H9 (cell line): ENCODE data around the gene ACAP3. TPM values are rescaled to one million over a fixed set of nuclear protein-coding genes. Genes with fewer than 3 reads are reported as not detected.
A peak's percentile ranks its signal among the peaks of the same experiment; 100 is the strongest.

Experiments
- DNase-seq: peaks from one replicate; pipeline ENCODE4 v3.0.0-alpha.2; 2017
- H2AFZ ChIP-seq: one replicate; pipeline ENCODE4 v1.6.1; 2013; ENCODE audit warnings: mild to moderate bottlenecking, low read length, control low read depth, moderate library complexity
- H2AK5ac ChIP-seq: 2 replicates; pipeline ENCODE4 v1.6.1; 2013; ENCODE audit warnings: low read length, control low read depth, mixed read lengths; ENCODE audit not compliant: insufficient read length
- H2BK120ac ChIP-seq: one replicate; pipeline ENCODE4 v1.6.1; 2013; ENCODE audit warnings: low read depth, mild to moderate bottlenecking, low read length, control low read depth, inconsistent platforms; ENCODE audit not compliant: poor library complexity, severe bottlenecking
- H2BK12ac ChIP-seq: 2 replicates; pipeline ENCODE4 v1.6.1; 2013; ENCODE audit warnings: low read length, control low read depth, mixed read lengths, low read depth; ENCODE audit not compliant: insufficient read length
- H2BK15ac ChIP-seq: 2 replicates; pipeline ENCODE4 v1.6.1; 2013; ENCODE audit warnings: low read depth, low read length, control low read depth
- H2BK20ac ChIP-seq: one replicate; pipeline ENCODE4 v1.6.1; 2013; ENCODE audit warnings: low read depth, mild to moderate bottlenecking, low read length, control low read depth, inconsistent platforms; ENCODE audit not compliant: poor library complexity, severe bottlenecking
- H2BK5ac ChIP-seq: 2 replicates; pipeline ENCODE4 v1.6.1; 2013; ENCODE audit warnings: low read length, control low read depth, mixed read lengths; ENCODE audit not compliant: insufficient read length
- H3K14ac ChIP-seq: 2 replicates; pipeline ENCODE4 v1.6.1; 2013; ENCODE audit warnings: low read length, control low read depth; ENCODE audit not compliant: insufficient read depth
- H3K18ac ChIP-seq: 2 replicates; pipeline ENCODE4 v1.6.1; 2013; ENCODE audit warnings: low read depth, mild to moderate bottlenecking, mixed read lengths, low read length, control low read depth; ENCODE audit not compliant: insufficient read length
- H3K23ac ChIP-seq: 2 replicates; pipeline ENCODE4 v1.6.1; 2013; ENCODE audit warnings: low read length, control low read depth, mixed read lengths, low read depth; ENCODE audit not compliant: insufficient read length
- H3K23me2 ChIP-seq: 2 replicates; pipeline ENCODE4 v1.6.1; 2013; ENCODE audit warnings: low read depth, mild to moderate bottlenecking, mixed read lengths, low read length, control low read depth; ENCODE audit not compliant: insufficient read length, poor library complexity, severe bottlenecking
- H3K27ac ChIP-seq: 2 replicates; pipeline ENCODE4 v1.5.1; 2013; ENCODE audit warnings: low read length, control low read depth, mixed read lengths, low read depth; ENCODE audit not compliant: insufficient read length
- H3K27me3 ChIP-seq: 2 replicates; pipeline ENCODE4 v1.6.1; 2013; ENCODE audit warnings: low read length, control low read depth, inconsistent platforms; ENCODE audit not compliant: insufficient read depth
- H3K4ac ChIP-seq: 2 replicates; pipeline ENCODE4 v1.6.1; 2013; ENCODE audit warnings: low read depth, mild to moderate bottlenecking, control low read depth, inconsistent platforms, low read length, moderate library complexity
- H3K4me1 ChIP-seq: 2 replicates; pipeline ENCODE4 v1.6.1; 2013; ENCODE audit warnings: low read length, control low read depth, inconsistent platforms; ENCODE audit not compliant: insufficient read depth
- H3K4me2 ChIP-seq: 2 replicates; pipeline ENCODE4 v1.6.1; 2013; ENCODE audit warnings: low read length, control low read depth, mixed read lengths; ENCODE audit not compliant: insufficient read length, insufficient read depth
- H3K56ac ChIP-seq: 2 replicates; pipeline ENCODE4 v1.6.1; 2013; ENCODE audit warnings: low read depth, mild to moderate bottlenecking, mixed read lengths, low read length, control low read depth; ENCODE audit not compliant: insufficient read length
- H3K79me1 ChIP-seq: 2 replicates; pipeline ENCODE4 v1.6.1; 2013; ENCODE audit warnings: low read depth, mild to moderate bottlenecking, moderate library complexity, low read length, control low read depth, inconsistent platforms; ENCODE audit not compliant: insufficient read depth, poor library complexity, severe bottlenecking
- H3K79me2 ChIP-seq: 2 replicates; pipeline ENCODE4 v1.6.1; 2013; ENCODE audit warnings: low read length, control low read depth, inconsistent platforms; ENCODE audit not compliant: insufficient read depth
- H3K9ac ChIP-seq: 2 replicates; pipeline ENCODE4 v1.6.1; 2013; ENCODE audit warnings: low read length, control low read depth, mixed read lengths; ENCODE audit not compliant: insufficient read length; ENCODE audit errors: extremely low read depth
- H3K9me3 ChIP-seq: one replicate; pipeline ENCODE4 v1.6.1; 2013; ENCODE audit warnings: low read depth, low read length, inconsistent platforms; ENCODE audit not compliant: control insufficient read depth
- H3T11ph ChIP-seq: one replicate; pipeline ENCODE4 v1.6.1; 2013; ENCODE audit warnings: mild to moderate bottlenecking, low read length, control low read depth, inconsistent platforms
- H4K20me1 ChIP-seq: one replicate; pipeline ENCODE4 v1.6.1; 2013; ENCODE audit not compliant: control insufficient read depth, insufficient read length, insufficient read depth
- H4K5ac ChIP-seq: 2 replicates; pipeline ENCODE4 v1.6.1; 2013; ENCODE audit warnings: low read depth, mild to moderate bottlenecking, mixed read lengths, low read length, control low read depth; ENCODE audit not compliant: insufficient read length
- H4K8ac ChIP-seq: replicated peaks from 2 replicates; pipeline ENCODE4 v1.6.1; 2013; ENCODE audit warnings: low read length, control low read depth, mixed read lengths, low read depth; ENCODE audit not compliant: insufficient read length
- H4K91ac ChIP-seq: 2 replicates; pipeline ENCODE4 v1.6.1; 2013; ENCODE audit warnings: low read depth, mild to moderate bottlenecking, moderate library complexity, mixed read lengths, low read length, control low read depth; ENCODE audit not compliant: insufficient read length
- H3K27ac Mint-ChIP-seq, 3 experiments: 2 replicates in 2 of 3; 3 replicates in 1 of 3; pipeline ENCODE4 v1.8.0; 2020 to 2021; ENCODE audit warnings: mixed read lengths in 3 of 3, mild to moderate bottlenecking in 1 of 3, moderate library complexity in 1 of 3
- H3K27me3 Mint-ChIP-seq: 2 replicates; pipeline ENCODE4 v1.8.0; 2021; ENCODE audit warnings: low read depth, mild to moderate bottlenecking, moderate library complexity, mixed read lengths
- H3K36me3 Mint-ChIP-seq, 3 experiments: 2 replicates in 2 of 3; 3 replicates in 1 of 3; pipeline ENCODE4 v1.8.0; 2020 to 2021; ENCODE audit warnings: low read depth in 3 of 3, mixed read lengths in 3 of 3; ENCODE audit not compliant: insufficient read depth in 1 of 3
- H3K4me1 Mint-ChIP-seq, 2 experiments: 2 replicates each; pipeline ENCODE4 v1.8.0; 2020; ENCODE audit warnings: mixed read lengths in 2 of 2
- H3K4me3 Mint-ChIP-seq, 2 experiments: 2 replicates in 1 of 2; 3 replicates in 1 of 2; pipeline ENCODE4 v1.8.0; 2020 to 2021; ENCODE audit warnings: mild to moderate bottlenecking in 2 of 2, mixed read lengths in 2 of 2, moderate library complexity in 1 of 2
- H3K9me3 Mint-ChIP-seq, 2 experiments: 2 replicates in 1 of 2; 3 replicates in 1 of 2; pipeline ENCODE4 v1.8.0; 2020; ENCODE audit warnings: mild to moderate bottlenecking in 2 of 2, mixed read lengths in 2 of 2, moderate library complexity in 1 of 2
- CTCF ChIP-seq: fragments of 200-600 bp; sonication (generic); conservative IDR thresholded peaks from 3 replicates; pipeline ENCODE4 v1.8.0; 2021; ENCODE audit warnings: antibody characterized with exemption, mild to moderate bottlenecking
- WGBS: extraction: QIAGEN DNeasy Blood & Tissue Kit; methylation state at CpG from one replicate; pipeline ENCODE4 v1.1.7; 2013; ENCODE audit warnings: missing lambda C conversion rate, low lambda C conversion rate, mixed read lengths; ENCODE audit not compliant: insufficient read length; ENCODE audit errors: extremely low coverage; 5-methylcytosine and 5-hydroxymethylcytosine counted together
- total RNA-seq: library from RNA; stranded (reverse); gene quantifications from 2 replicates; pipeline ENCODE4 v1.2.1, GENCODE V29; 2021

Gene ACAP3
- total RNA-seq, 1 experiment from 2014 or later, result 41.4 TPM

- H3K23ac ChIP-seq, result no peak overlapping the region
- Mint-ChIP-seq H3K27ac (no peak overlapping the region), H3K4me1 (peaks cover 24 to 38% of the 10 kb centered on the region in 2 experiments)
These were observed 45.8 kb upstream of the ACAP3 start for GRCh38 chr1:1353389-1354151.

More at GRCh38 chr1:1353389-1354151, 45.8 kb upstream of the ACAP3 start:
- H3K14ac ChIP-seq, result no peak overlapping the region; the same call in 1 of the 2 replicates
- peaks cover 0 to 8% (median 2%) of the 10 kb centered on the region in 3 experiments; a peak in 1 of 7 replicates for H3K36me3 Mint-ChIP-seq
- no peak for TF ChIP-seq CTCF
- no peak overlapping the region for H4K5ac ChIP-seq
- no peak overlapping the region for H3K4ac ChIP-seq
- no peak overlapping the region for H3K27ac ChIP-seq
- DNase-seq, result peak; percentile 82
- no peaks in the 10 kb centered on the region for H3K9me3 ChIP-seq
- no peaks in the 10 kb centered on the region for H3K79me2 ChIP-seq
- no peak overlapping the region for H2BK5ac ChIP-seq
- no peak overlapping the region for H2BK20ac ChIP-seq
- H3K4me3 Mint-ChIP-seq, result peak overlapping the region; percentile 58 to 85
- H3K27me3 ChIP-seq, result peaks cover 4% of the 10 kb centered on the region; the same call in 1 of the 2 replicates
- no peak overlapping the region for H3T11ph ChIP-seq
- peaks cover 9% of the 10 kb centered on the region for H3K23me2 ChIP-seq
- no peak overlapping the region for H4K8ac ChIP-seq
- no peak overlapping the region for H2AK5ac ChIP-seq
- H3K18ac ChIP-seq, result no peak overlapping the region
- no peak overlapping the region for H2AFZ ChIP-seq
- H2BK12ac ChIP-seq, result no peak overlapping the region
- H4K91ac ChIP-seq, result no peak overlapping the region
- no peak overlapping the region for H2BK15ac ChIP-seq
- no peak overlapping the region for H3K56ac ChIP-seq
- no peaks in the 10 kb centered on the region for H3K79me1 ChIP-seq
- H4K20me1 ChIP-seq, result no peaks in the 10 kb centered on the region
- no CpG with 5 or more reads among the region's 28 CpGs for WGBS
- peak overlapping the region; percentile 62 for H3K4me2 ChIP-seq
- no peak overlapping the region for H2BK120ac ChIP-seq
- H3K4me1 ChIP-seq, result no peaks in the 10 kb centered on the region; the same call in 1 of the 2 replicates
- peaks cover 35% of the 10 kb centered on the region for H3K27me3 Mint-ChIP-seq
- no peak overlapping the region for H3K9ac ChIP-seq
- no peaks in the 10 kb centered on the region for H3K9me3 Mint-ChIP-seq
